WI38 (cell line): ENCODE measurements around the gene AURKAIP1.
"Not testable (repeated sequence)": the region's sequence is repeated elsewhere in the genome, so short reads cannot be mapped to it uniquely, and the experiment has no call there.

Source experiments
- H3K4me3 ChIP-seq: 2 replicates; pipeline ENCODE4 v1.5.1; 2011; ENCODE audit warnings: low read depth, mild to moderate bottlenecking, control low read depth, low read length
- TF ChIP-seq, protein P1 (sequence below): IDR thresholded peaks from 2 replicates; pipeline ENCODE4 v1.5.1; 2012; ENCODE audit warnings: low read depth, mild to moderate bottlenecking, control low read depth, low read length

AURKAIP1 gene

DNA sequence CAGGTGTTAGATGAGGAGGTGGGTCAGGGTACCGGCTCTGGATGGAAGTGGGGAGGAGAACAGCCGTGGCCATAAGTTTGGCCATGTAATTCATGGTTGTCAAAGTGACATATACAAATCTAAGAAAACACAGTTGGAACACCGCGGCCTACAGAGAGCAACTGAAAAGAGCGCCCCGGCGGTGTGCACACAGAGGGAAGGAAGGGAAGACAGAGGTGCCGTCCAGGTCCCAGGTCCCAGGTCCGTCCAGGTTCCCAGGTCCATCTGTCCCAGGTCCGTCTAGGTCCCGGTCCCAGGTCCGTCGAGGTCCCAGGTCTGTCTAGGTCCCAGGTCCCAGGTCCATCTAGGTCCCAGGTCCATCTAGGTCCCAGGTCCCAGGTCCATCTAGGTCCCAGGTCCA is 36.6 kb upstream of the AURKAIP1 start:
- H3K4me3 ChIP-seq = no peak overlapping the region
- TF ChIP-seq, protein P1, sequence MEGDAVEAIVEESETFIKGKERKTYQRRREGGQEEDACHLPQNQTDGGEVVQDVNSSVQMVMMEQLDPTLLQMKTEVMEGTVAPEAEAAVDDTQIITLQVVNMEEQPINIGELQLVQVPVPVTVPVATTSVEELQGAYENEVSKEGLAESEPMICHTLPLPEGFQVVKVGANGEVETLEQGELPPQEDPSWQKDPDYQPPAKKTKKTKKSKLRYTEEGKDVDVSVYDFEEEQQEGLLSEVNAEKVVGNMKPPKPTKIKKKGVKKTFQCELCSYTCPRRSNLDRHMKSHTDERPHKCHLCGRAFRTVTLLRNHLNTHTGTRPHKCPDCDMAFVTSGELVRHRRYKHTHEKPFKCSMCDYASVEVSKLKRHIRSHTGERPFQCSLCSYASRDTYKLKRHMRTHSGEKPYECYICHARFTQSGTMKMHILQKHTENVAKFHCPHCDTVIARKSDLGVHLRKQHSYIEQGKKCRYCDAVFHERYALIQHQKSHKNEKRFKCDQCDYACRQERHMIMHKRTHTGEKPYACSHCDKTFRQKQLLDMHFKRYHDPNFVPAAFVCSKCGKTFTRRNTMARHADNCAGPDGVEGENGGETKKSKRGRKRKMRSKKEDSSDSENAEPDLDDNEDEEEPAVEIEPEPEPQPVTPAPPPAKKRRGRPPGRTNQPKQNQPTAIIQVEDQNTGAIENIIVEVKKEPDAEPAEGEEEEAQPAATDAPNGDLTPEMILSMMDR = no peak

GRCh38 chr1:1410238-1410637 is 35.2 kb upstream of the AURKAIP1 start:
- not testable (repeated sequence) for H3K4me3 ChIP-seq

DNA sequence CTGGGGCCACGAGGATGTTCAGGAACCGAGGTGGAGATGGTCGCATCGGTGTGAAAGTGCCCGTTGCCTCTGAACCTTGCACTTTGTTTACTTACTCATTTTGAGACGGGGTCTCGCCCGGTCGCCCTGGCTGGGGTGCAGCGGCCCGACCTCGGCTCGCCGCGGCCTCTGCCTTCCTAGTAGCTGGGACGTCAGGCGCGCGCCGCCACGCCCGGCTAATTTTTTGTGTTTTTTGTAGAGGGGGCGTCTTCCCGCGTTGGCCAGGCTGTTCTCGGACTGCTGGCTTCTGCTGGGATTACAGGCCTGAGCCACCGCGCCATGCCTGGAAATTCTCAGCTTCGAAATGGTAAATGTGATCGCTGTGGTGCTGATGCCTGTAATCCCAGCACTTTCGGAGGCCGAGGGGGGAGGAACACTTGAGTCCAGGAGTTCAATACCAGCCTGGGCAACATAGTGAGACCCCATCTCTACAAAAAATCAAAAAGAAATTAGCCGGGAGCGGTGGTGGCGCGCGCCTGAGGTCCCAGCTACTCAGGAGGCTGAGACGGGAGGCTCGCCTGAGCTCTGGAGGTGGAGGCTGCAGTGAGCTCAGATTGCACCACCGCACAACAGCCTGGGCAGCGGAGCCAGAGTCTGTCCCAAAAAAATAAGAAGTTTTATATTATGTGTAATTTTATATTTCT is 32.8 kb upstream of the AURKAIP1 start:
- TF ChIP-seq, protein P1 = no peak
- H3K4me3 ChIP-seq = peak overlapping the region; percentile 90

DNA sequence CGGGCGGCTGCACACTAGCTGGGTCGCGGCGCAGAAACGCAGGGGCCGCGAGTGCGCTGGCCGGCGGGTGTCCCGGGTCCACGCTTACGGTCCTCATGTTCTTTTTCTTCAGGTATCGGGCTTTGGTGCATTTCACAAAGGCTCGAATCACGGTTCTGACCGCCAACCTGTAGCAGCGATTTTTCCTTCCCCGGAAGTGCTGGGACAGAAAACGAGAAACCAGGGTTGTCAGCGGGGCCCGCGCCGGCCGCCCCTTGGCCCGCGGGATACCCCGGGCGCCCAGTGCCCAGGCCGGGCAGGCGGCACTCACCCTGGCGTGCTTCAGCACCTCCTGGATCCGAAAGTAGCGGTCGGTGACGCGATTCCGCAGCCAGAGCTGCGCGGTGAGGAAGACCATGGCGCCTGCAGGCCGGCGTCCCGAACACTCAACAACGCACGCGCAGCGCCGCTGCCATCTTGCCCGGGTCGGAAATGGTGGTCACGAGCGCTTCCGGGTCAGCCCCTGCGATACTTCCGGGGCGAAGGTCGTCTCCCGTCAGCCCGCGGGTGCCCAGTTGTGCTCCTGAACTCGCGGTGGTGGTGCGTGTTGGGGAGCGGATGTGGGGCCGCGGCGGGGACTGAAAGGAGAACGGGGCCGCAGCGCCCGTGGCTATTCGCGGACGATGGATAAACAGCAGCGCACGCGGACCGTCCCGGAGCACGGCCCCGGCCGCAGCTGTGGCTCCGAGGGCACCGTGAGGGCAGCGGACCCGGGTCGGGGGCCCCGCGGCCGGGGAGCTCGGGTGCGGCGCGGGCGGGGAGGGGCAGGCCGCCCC is 32.0 kb upstream of the AURKAIP1 start, which contains the start of gene MRPL20:
Gene MRPL20, minus strand, starts transcription at position 473 of the 815 bp plus-strand sequence. Its CDS starts 76 bp downstream, at position 397.
- TF ChIP-seq, protein P1 = no peak

DNA sequence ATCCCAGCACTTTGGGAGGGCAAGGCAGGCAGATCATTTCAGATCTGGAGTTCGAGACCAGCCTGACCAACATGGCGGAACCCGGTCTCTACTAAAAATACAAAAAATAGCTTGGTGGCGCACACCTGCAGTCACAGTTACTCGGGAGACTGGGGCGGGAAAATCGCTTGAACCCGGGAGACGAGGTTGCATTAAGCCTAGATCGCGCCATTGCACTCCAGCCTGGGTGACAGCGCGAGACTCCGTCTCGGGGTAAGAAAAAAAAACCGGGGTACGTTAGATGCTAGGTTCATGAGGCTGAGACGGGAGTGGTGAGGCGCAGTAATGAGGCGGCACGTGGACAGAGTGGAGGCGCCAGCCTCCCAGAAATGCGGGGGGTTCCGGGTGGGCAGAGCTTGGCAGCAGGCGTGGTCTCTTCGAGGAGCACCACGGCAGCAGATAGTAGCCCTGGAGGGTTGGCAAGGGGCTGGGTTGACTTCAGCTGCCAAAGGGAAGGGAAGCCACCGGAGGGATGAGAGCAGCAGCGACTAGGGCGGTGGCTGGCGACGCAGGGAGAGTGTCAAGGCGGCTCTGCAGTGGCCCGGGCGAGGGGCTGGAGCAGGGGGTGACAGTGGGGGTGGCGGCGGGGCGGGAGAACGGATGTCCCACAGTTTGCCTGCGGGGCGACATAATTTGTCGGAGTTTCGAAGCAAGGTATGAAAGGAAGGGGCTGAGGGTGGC is 31.3 kb upstream of the AURKAIP1 start:
- H3K4me3 ChIP-seq = peak overlapping the region; percentile 90
- TF ChIP-seq, protein P1 = no peak

More for the DNA sequence above, 32.0 kb upstream of the AURKAIP1 start, which contains the start of gene MRPL20:
- peak within 1 kb of the TSS; percentile 90 for H3K4me3 ChIP-seq

- TF ChIP-seq, protein P1 = no peak
- no peak overlapping the region for H3K4me3 ChIP-seq
Measured at GRCh38 chr1:1403653-1404052, 28.6 kb upstream of the AURKAIP1 start.

GRCh38 chr1:1402901-1403392 is 27.9 kb upstream of the AURKAIP1 start:
- not testable (repeated sequence) for H3K4me3 ChIP-seq
